ENCODE results near the gene NUP93. TPM values are rescaled to one million over a fixed set of nuclear protein-coding genes. Genes with fewer than 3 reads are reported as not detected.

NUP93 gene
- polyA plus RNA-seq, 1 donor (not counting 4 experiments of a cell fraction or from before 2014, with no cell fraction given), result 74.1 TPM

GRCh38 chr16:56765949-56766348, 36.0 kb downstream of the NUP93 start:
- H3K4me1 ChIP-seq (ENCODE audit: control insufficient read depth, extremely low read depth, insufficient read depth, low read length), result no peaks in the 10 kb centered on the region
- dilution Hi-C loops (cut with MboI; ENCODE audit: extremely low pct_ligation_motif_present, low sequenced_read_pairs), result loop anchor here (25.0 kb wide), 1 partner anchor 96 kb away; the partner anchor contains the start of gene SLC12A3

GRCh38 chr16:56767024-56767423, 37.1 kb downstream of the NUP93 start:
- Histone ChIP-seq H3K4me2 (ENCODE audit: control insufficient read depth, extremely low read depth, insufficient read depth, low read depth, low read length) (no peak overlapping the region), H3K27ac (ENCODE audit: control insufficient read depth, insufficient read depth, low read length) (no peak overlapping the region), H3K9me1 (ENCODE audit: control insufficient read depth, extremely low read depth, insufficient read depth, low read length) (no peaks in the 10 kb centered on the region), H2AFZ (ENCODE audit: control insufficient read depth, low read length) (no peak overlapping the region), H3K27me3 (ENCODE audit: control insufficient read depth, extremely low read depth, insufficient read depth, low read length) (no peaks in the 10 kb centered on the region), H3K4me3 (ENCODE audit: control insufficient read depth in 2 of 3, extremely low read depth in 1 of 3, insufficient read depth in 2 of 3, low read depth in 1 of 3, low read length in 3 of 3) (no peak overlapping the region), H3K4me1 (ENCODE audit: control insufficient read depth, extremely low read depth, insufficient read depth, low read length) (no peaks in the 10 kb centered on the region), H3K79me2 (ENCODE audit: control insufficient read depth, insufficient read depth, low read length) (peaks cover 17% of the 10 kb centered on the region), H3K9me3 (ENCODE audit: control insufficient read depth, low read depth, low read length) (no peaks in the 10 kb centered on the region), H4K20me1 (ENCODE audit: control insufficient read depth, extremely low read depth, insufficient read depth, low read length) (no peaks in the 10 kb centered on the region), H3K9ac (ENCODE audit: control insufficient read depth, extremely low read depth, insufficient read depth, low read length) (no peak overlapping the region), H3K36me3 (ENCODE audit: control insufficient read depth in 2 of 2, extremely low read depth in 1 of 2, insufficient read depth in 2 of 2, low read length in 2 of 2) (peaks cover 5 to 8% of the 10 kb centered on the region in 2 experiments)
- TF ChIP-seq EZH2 (IDR thresholded peaks at IDR 0.05; ENCODE audit: low read length), result no peak
- TF ChIP-seq CTCF (optimal IDR thresholded peaks at IDR 0.05 in 1 of 3, IDR thresholded peaks at IDR 0.05 in 1 of 3, conservative IDR thresholded peaks at IDR 0.05 in 1 of 3; ENCODE audit: extremely low read depth in 1 of 3, insufficient read depth in 2 of 3, low read length in 3 of 3), result no peak
- no peak for FAIRE-seq
- dilution Hi-C loops (cut with MboI; ENCODE audit: extremely low pct_ligation_motif_present, low sequenced_read_pairs), result loop anchor here (25.0 kb wide), 1 partner anchor 95 kb away; the partner anchor contains the start of gene SLC12A3
- no peak for DNase-seq (ENCODE audit: low read depth, low spot score)

More at GRCh38 chr16:56765949-56766348, 36.0 kb downstream of the NUP93 start:
- Histone ChIP-seq H3K79me2 (ENCODE audit: control insufficient read depth, insufficient read depth, low read length) (peaks cover 8% of the 10 kb centered on the region), H3K27me3 (ENCODE audit: control insufficient read depth, extremely low read depth, insufficient read depth, low read length) (no peaks in the 10 kb centered on the region), H3K27ac (ENCODE audit: control insufficient read depth, insufficient read depth, low read length) (no peak overlapping the region), H3K9ac (ENCODE audit: control insufficient read depth, extremely low read depth, insufficient read depth, low read length) (no peak overlapping the region), H3K36me3 (ENCODE audit: control insufficient read depth in 2 of 2, extremely low read depth in 1 of 2, insufficient read depth in 2 of 2, low read length in 2 of 2) (peaks cover 9 to 12% of the 10 kb centered on the region in 2 experiments), H3K9me1 (ENCODE audit: control insufficient read depth, extremely low read depth, insufficient read depth, low read length) (no peaks in the 10 kb centered on the region), H3K9me3 (ENCODE audit: control insufficient read depth, low read depth, low read length) (no peaks in the 10 kb centered on the region), H4K20me1 (ENCODE audit: control insufficient read depth, extremely low read depth, insufficient read depth, low read length) (no peaks in the 10 kb centered on the region), H3K4me2 (ENCODE audit: control insufficient read depth, extremely low read depth, insufficient read depth, low read depth, low read length) (no peak overlapping the region), H2AFZ (ENCODE audit: control insufficient read depth, low read length) (no peak overlapping the region), H3K4me3 (ENCODE audit: control insufficient read depth in 2 of 3, extremely low read depth in 1 of 3, insufficient read depth in 2 of 3, low read depth in 1 of 3, low read length in 3 of 3) (no peak overlapping the region)
- FAIRE-seq, result no peak
- TF ChIP-seq EZH2 (IDR thresholded peaks at IDR 0.05; ENCODE audit: low read length) (no peak), CTCF (optimal IDR thresholded peaks at IDR 0.05 in 1 of 3, IDR thresholded peaks at IDR 0.05 in 1 of 3, conservative IDR thresholded peaks at IDR 0.05 in 1 of 3; ENCODE audit: extremely low read depth in 1 of 3, insufficient read depth in 2 of 3, low read length in 3 of 3) (no peak)
- no peak for DNase-seq (ENCODE audit: low read depth, low spot score)

All from keratinocyte (primary cell).